ENCODE data around the gene CTSC. TPM values are rescaled to one million over a fixed set of nuclear protein-coding genes. Genes with fewer than 3 reads are reported as not detected.
A peak's percentile ranks its signal among the peaks of the same experiment; 100 is the strongest.

CTSC gene
- total RNA-seq, 4 donors from 2014 or later = 7.0 to 16.7 (median 13.5) TPM

- in situ Hi-C loops (cut with MboI; ENCODE audit: low sequenced_read_pairs in 4 of 4) = no loop called here
Measured at GRCh38 chr11:88359541-88359940, 22.0 kb upstream of the CTSC start.

DNA sequence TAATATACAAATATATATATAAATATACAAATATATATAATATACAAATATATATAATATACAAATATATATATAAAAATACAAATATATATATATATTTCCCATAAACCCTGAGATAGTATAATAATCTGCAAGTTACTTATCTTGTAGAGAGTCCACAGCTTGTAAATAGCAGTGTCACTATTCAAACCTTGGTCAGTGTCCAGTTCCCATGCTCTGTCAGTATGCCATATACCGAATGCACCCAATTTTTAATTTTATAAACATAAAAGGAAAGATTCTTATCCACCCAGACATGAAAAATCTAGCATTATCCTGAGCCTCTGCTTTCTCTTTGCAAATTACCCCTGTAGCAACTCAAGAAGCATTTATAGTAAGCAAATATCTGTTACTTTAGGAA lies 21.6 kb upstream of the CTSC start:
- Histone ChIP-seq H3K27me3 (no peaks in the 10 kb centered on the region), H3K27ac (no peak overlapping the region), H3K36me3 (no peaks in the 10 kb centered on the region), H3K4me1 (peaks cover 6% of the 10 kb centered on the region in 2 donors), H3K4me3 (no peak overlapping the region), H3K9me3 (no peaks in the 10 kb centered on the region)
- intact Hi-C loops (cut with DNase I; ENCODE audit: low total_unique reads) = no loop called here
- ATAC-seq (no peak), DNase-seq (no peak)
- TF ChIP-seq POLR2A (IDR thresholded peaks at IDR 0.05) = no peak
- TF ChIP-seq CTCF (IDR thresholded peaks at IDR 0.05 in 4 of 5, conservative IDR thresholded peaks at IDR 0.05 in 1 of 5) = no peak
- in situ Hi-C loops (cut with MboI; ENCODE audit: low sequenced_read_pairs in 4 of 4) = no loop called here

More at GRCh38 chr11:88359541-88359940, 22.0 kb upstream of the CTSC start:
- intact Hi-C loops (cut with DNase I; ENCODE audit: low total_unique reads) = no loop called here
- ATAC-seq (no peak), DNase-seq (no peak)
- no peak overlapping the region for H3K4me3 ChIP-seq
- no peak overlapping the region for H3K27ac ChIP-seq
- H3K9me3 ChIP-seq = no peaks in the 10 kb centered on the region
- H3K36me3 ChIP-seq = no peaks in the 10 kb centered on the region
- TF ChIP-seq POLR2A (IDR thresholded peaks at IDR 0.05) = no peak
- TF ChIP-seq CTCF (IDR thresholded peaks at IDR 0.05 in 4 of 5, conservative IDR thresholded peaks at IDR 0.05 in 1 of 5) = no peak
- H3K4me1 ChIP-seq = peaks cover 5% of the 10 kb centered on the region in 2 donors
- H3K27me3 ChIP-seq = no peaks in the 10 kb centered on the region

DNA sequence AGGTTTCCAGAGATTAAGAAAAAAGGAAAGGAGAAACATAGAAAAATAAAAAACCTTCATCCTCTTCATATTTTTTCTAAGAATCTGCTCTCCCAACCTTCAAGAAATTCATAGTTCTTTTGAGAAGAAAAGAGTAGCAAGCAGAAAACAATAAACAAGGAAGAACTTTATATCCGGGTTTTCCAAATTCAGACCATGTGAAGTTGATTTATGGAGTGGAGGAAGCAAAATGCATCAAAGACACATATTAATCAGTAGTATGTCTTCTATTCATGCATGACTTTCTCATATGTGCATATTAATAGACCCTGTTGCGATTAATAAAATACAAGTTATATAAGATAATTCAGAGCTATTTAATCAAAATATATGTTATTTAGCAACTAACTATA lies 20.5 kb upstream of the CTSC start:
- H3K4me3 ChIP-seq = no peak overlapping the region
- H3K4me1 ChIP-seq = peaks cover 6 to 13% of the 10 kb centered on the region in 2 donors
- TF ChIP-seq CTCF (IDR thresholded peaks at IDR 0.05 in 4 of 5, conservative IDR thresholded peaks at IDR 0.05 in 1 of 5) (no peak), POLR2A (IDR thresholded peaks at IDR 0.05) (no peak)
- intact Hi-C loops (cut with DNase I; ENCODE audit: low total_unique reads) (no loop called here), in situ Hi-C loops (cut with MboI; ENCODE audit: low sequenced_read_pairs in 4 of 4) (no loop called here)
- no peaks in the 10 kb centered on the region for H3K36me3 ChIP-seq
- ATAC-seq = no peak
- H3K9me3 ChIP-seq = no peaks in the 10 kb centered on the region
- no peak for DNase-seq
- H3K27ac ChIP-seq = no peak overlapping the region
- H3K27me3 ChIP-seq = no peaks in the 10 kb centered on the region

DNA sequence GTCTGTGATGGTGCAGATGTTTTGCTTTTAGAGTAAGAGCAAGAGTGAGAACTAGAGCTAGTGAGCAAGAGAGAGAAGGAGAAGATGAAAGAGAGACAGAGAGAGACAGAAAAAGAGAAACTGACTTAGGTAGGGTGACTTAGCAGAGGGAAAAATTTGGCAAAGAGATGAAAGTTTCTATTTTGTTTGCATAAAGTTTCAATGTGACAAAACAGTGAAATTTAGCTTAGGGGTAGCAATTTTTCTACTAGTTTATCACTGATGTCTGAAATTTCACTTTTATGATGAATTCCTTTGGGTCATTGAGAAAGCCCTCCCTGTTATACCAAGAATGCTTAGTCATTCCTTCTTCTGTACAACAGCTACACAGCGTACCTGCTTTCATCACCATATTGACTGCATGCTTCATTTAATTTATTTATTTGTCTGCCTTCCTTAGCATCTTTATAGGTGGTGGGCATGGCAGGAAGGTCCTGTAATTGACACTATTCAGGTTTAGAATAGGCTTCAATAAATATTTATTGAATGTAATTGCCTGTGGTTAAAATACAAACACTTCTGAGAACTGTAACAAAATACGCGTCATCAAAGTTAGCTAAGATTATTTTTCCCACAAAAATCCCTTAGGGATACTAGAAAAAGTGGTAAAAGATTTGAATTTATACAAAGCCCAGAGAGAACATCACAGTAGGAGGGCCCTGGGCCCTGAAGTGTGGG lies 19.9 kb upstream of the CTSC start:
- TF ChIP-seq POLR2A (IDR thresholded peaks at IDR 0.05) = no peak
- no peak for TF ChIP-seq CTCF (IDR thresholded peaks at IDR 0.05 in 4 of 5, conservative IDR thresholded peaks at IDR 0.05 in 1 of 5)
- no peak overlapping the region for H3K4me3 ChIP-seq
- peak overlapping the region in 1 of 4 donors; percentile 16 for H3K27ac ChIP-seq
- no peak for DNase-seq
- no peaks in the 10 kb centered on the region for H3K9me3 ChIP-seq
- peaks cover 6 to 13% of the 10 kb centered on the region in 2 donors for H3K4me1 ChIP-seq
- H3K27me3 ChIP-seq = no peaks in the 10 kb centered on the region
- intact Hi-C loops (cut with DNase I; ENCODE audit: low total_unique reads) = no loop called here
- no peak for ATAC-seq
- no peaks in the 10 kb centered on the region for H3K36me3 ChIP-seq
- in situ Hi-C loops (cut with MboI; ENCODE audit: low sequenced_read_pairs in 4 of 4) = no loop called here

DNA sequence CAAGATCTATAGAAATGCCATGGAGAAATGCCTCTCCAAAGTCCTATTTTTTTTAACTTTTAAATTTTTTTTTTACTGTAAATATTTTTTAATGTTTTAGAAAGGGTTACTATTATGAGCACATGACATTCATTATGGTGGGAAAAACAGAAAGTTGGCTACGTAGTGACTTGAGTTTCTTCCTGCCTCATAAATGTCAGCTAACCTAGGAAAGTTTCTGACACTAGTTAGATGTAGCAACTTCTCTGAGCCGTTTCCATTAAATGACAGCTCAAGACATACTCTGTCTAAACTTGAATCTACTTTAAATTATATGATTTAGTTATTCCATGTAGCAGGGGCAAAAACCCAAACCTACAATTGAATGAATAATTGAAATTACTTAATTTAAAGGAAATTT lies 18.4 kb upstream of the CTSC start:
- ATAC-seq = no peak
- H3K27me3 ChIP-seq = no peaks in the 10 kb centered on the region
- TF ChIP-seq CTCF (IDR thresholded peaks at IDR 0.05 in 4 of 5, conservative IDR thresholded peaks at IDR 0.05 in 1 of 5) (no peak), POLR2A (IDR thresholded peaks at IDR 0.05) (no peak)
- no peak overlapping the region for H3K4me3 ChIP-seq
- in situ Hi-C loops (cut with MboI; ENCODE audit: low sequenced_read_pairs in 4 of 4) = no loop called here
- H3K9me3 ChIP-seq = no peaks in the 10 kb centered on the region
- DNase-seq = no peak
- no peaks in the 10 kb centered on the region for H3K36me3 ChIP-seq
- intact Hi-C loops (cut with DNase I; ENCODE audit: low total_unique reads) = no loop called here
- no peak overlapping the region for H3K27ac ChIP-seq
- H3K4me1 ChIP-seq = peaks cover 6 to 13% of the 10 kb centered on the region in 2 donors
